HG03064 (cell line): ENCODE results near the gene FAM98C.

Source experiments
- ATAC-seq: cut with Tn5 transposase; IDR thresholded peaks from one replicate; pipeline ENCODE4 v1.9.1; 2021; ENCODE audit warnings: low read depth; ENCODE audit not compliant: unreplicated experiment

The FAM98C gene

GRCh38 chr19:38451629-38452028 lies 48.7 kb downstream of the FAM98C start:
- no peak for ATAC-seq

- ATAC-seq, result no peak
These were observed 49.8 kb downstream of the FAM98C start for GRCh38 chr19:38452430-38453366.

- no peak for ATAC-seq
These were observed 50.7 kb downstream of the FAM98C start for GRCh38 chr19:38453596-38453995.

GRCh38 chr19:38455031-38455430 lies 52.1 kb downstream of the FAM98C start:
- ATAC-seq, result no peak

GRCh38 chr19:38457202-38457601 lies 54.3 kb downstream of the FAM98C start:
- ATAC-seq, result no peak

- ATAC-seq, result no peak
These were observed 55.0 kb downstream of the FAM98C start for GRCh38 chr19:38457690-38458405.
